IMR-90 (cell line): Measurements from ENCODE around the gene PSME2.

Experiments
- CEBPB ChIP-seq: IDR thresholded peaks from 2 replicates; pipeline ENCODE4 v1.6.1; 2012; ENCODE audit warnings: low read depth, low read length, improper control_type of control experiment
- FOS ChIP-seq: fragments of 150-350 bp; IDR thresholded peaks from 2 replicates; pipeline ENCODE4 v1.6.1; 2016; ENCODE audit warnings: low read depth, low read length
- RAD21 ChIP-seq: IDR thresholded peaks from 2 replicates; pipeline ENCODE4 v1.6.1; 2012; ENCODE audit warnings: low read length, improper control_type of control experiment
- RCOR1 ChIP-seq: IDR thresholded peaks from 2 replicates; pipeline ENCODE4 v1.6.1; 2012; ENCODE audit warnings: mild to moderate bottlenecking, low read length, improper control_type of control experiment; ENCODE audit not compliant: insufficient replicate concordance
- TF ChIP-seq, protein P1 (sequence below): conservative IDR thresholded peaks from 2 replicates; pipeline ENCODE4 v1.5.1; 2012; ENCODE audit warnings: mild to moderate bottlenecking, low read depth, low read length, improper control_type of control experiment

DNA sequence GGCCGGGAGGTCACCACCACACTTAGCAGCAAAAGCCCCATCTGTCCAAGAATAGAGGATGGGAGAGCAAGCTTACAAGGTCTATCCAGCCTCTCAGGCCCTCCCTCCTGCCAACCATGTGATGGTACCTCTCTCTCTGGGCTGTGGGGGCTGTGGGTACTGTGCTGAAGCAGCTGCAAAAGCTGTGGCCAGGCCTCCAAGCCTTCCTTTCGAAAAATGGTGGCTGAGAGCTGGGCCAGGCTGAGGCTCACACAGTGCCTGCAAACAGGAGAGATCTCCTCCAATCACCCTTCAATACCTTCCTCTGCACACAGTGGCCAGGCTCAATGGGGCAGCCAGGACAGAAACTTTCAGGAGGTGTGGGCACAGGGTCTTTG, 41.1 kb upstream of the PSME2 start:
- TF ChIP-seq, protein P1, sequence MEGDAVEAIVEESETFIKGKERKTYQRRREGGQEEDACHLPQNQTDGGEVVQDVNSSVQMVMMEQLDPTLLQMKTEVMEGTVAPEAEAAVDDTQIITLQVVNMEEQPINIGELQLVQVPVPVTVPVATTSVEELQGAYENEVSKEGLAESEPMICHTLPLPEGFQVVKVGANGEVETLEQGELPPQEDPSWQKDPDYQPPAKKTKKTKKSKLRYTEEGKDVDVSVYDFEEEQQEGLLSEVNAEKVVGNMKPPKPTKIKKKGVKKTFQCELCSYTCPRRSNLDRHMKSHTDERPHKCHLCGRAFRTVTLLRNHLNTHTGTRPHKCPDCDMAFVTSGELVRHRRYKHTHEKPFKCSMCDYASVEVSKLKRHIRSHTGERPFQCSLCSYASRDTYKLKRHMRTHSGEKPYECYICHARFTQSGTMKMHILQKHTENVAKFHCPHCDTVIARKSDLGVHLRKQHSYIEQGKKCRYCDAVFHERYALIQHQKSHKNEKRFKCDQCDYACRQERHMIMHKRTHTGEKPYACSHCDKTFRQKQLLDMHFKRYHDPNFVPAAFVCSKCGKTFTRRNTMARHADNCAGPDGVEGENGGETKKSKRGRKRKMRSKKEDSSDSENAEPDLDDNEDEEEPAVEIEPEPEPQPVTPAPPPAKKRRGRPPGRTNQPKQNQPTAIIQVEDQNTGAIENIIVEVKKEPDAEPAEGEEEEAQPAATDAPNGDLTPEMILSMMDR = no peak
- no peak for TF ChIP-seq CEBPB
- TF ChIP-seq RAD21 = no peak
- no peak for TF ChIP-seq RCOR1
- no peak for TF ChIP-seq FOS
